ENCODE measurements around the gene NIPSNAP3A. TPM values are rescaled to one million over a fixed set of nuclear protein-coding genes. Genes with fewer than 3 reads are reported as not detected.

NIPSNAP3A gene
- polyA plus RNA-seq, 5 donors = 42.7 to 64.9 (median 49.4) TPM

DNA sequence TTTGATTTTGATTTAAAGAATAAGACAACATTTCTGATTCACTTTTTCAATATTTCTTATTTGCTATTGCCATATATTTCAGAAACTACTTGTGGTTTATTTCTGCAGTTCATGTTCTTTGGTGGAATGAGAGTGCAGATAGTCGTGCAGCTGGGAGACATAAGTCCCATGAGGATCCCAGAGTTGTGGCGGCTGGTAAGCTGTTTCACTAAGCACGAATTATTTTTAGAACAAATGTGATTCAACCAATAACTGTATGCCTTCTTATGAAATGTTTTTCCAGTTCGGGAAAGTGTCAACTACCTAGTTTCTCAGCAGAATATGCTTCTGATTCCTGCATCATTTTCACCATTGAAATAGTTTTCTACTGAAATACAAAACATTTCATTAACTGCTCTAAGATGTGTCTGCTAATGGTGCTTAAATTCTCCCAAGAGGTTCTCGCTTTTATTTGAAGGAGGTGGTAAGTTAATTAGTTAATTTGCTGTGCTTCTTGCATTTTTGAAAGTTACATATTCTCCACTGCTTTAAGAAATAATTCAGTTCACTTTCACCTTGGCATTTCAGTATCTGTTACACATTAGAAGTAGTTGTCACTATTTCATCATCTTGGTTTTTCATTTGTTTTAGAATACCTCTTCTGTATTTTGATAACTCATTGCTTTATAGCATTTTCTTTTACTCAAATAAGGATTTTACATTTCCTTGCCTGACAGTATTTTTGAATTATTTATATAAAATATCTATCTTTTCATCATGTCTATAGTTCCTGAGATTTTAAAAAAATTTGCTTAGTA, 25.4 kb downstream of the NIPSNAP3A start:
- DNase-seq = no peak

DNA sequence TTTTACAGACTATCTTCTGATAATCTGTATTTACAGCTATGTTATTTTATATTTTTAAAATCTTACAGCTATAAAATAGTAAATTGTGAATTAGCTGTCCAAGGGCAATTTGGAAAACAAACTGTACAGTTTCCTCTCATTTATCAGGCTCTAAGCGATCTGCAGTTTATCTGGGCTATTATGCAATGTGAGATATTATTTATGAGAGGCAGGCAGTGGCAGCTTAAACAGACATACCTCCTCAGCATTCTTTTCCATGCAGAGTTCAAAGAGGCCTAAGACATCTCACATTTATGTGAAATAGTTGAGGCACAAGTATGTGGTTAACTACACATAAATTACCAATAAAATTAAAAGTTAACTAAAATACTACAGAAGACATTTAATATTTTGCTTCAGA, 26.6 kb downstream of the NIPSNAP3A start:
- no peak for DNase-seq

DNA sequence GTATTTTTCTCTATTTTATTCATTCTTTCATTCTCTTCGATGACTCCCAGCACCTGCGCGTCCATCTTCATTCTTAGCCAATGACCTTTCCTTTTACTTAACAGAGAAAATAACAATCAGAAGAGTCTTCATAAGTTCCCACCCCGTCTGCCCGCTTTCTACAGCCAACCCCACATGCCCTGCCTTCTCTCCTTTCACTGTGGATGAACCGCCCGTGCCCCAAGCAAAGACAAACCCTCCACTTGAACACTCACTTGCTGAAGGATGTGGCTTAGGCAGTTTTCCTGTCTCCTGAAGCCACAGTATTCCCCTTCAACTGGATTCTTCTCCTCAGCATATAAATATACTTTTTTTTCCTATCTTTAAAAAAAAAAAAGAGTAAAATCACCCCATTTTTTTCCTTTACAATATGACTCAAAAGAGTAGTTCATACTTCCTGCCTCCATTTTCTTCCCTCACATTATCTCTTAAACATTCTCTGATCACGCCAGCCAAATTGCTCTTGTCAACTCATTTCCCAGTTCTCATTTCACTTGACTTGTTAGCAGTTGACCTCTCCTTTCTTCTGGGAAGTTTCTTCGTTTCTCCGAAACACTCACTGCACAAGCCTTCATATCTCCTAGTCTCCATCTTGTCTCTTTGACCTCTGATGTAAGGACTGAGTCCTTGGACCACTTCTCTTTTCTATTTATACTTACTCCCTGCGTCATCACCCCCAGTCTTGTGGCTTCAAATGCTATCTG, 27.5 kb downstream of the NIPSNAP3A start:
- no peak for DNase-seq

DNA sequence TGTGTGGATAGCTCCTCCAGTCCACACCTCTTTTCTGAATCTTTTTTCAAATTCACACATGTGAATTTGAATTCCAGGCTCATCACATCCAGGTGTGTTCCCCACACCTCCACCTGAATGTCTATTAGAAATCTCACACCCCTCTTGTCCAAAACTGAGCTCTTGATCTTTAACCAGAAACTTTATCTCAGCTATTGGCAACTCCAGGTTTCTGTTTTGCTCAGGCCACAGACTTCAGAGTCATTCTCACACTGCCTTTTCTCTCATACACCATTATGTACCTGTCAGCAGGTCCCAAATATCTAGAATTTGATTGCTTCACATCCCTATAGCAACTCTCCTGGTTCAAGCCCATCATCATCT, 28.1 kb downstream of the NIPSNAP3A start:
- DNase-seq = no peak

DNA sequence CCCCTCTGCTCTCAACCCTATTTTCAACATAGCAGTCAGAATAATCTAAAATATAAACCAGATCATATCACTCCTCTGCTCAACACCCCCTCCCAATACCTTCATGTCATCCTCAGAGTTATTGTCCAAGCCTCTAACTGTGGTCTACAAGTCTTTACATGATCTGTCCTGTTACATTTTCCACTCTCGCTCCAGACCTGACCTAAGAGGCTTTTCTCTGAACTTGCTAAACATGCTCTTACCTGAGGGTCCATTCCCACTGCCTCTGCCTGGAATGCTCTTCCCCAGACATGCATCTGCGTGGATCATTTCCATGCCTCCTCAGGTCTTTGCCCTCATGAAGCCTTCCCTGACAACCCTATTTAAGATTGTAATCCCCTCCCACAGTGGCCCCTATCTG, 28.5 kb downstream of the NIPSNAP3A start:
- no peak for DNase-seq

DNA sequence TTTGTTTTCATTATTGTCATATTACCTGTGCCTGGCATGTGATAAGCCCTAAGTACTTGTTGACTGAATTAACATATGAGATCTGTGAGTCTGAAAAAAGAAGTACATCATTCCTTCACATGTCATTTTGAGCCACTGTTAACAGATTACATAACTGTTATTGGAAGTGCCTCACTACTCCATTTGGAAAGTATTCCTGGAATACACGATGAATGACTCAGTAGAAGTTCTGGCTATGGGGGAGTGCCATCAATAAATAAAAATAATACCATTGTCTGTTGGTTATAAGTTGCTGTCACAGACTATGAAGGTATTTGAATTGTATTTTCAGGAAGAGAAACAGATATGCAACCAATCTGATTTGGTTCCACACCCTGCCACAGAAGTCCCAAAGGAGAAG, 29.3 kb downstream of the NIPSNAP3A start:
- no peak for DNase-seq

DNA sequence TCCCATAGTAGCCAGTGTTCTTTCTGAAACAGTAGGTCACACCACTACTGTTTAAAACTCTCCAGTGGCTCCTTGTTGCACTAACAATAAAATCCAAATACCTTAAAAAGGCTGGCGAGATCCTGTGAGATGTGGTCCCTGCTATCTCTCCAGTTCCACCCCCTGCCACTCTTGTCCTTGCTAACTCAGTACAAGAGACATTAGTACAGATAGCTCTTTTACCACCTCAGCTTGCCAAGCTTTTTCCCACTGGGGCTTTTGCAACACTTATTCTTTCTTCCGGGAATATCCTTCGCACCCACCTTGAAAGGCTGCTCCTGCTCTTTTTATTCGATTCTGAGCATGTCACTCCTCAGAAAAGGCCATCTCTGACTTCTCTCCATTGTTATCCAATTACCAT, 31.3 kb downstream of the NIPSNAP3A start:
- DNase-seq = no peak

DNA sequence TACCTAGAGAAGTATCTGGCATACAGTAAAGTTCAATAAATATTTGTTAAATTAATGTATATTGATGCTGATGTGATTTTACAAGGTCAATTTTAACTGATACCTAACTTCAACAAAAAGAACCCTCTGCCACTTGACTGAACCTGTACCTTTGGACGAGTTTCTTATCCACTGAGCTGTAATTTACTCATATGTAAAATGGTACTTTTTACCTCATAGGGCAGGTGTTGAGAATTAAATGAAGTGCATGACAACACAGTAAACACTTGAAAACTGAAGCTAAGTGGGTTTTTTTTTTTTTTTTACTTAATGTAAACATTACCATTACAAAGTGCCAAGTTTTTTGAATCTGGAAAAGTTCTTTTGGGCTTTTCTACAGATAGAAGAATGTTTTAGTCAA, 31.9 kb downstream of the NIPSNAP3A start:
- DNase-seq = no peak

DNA sequence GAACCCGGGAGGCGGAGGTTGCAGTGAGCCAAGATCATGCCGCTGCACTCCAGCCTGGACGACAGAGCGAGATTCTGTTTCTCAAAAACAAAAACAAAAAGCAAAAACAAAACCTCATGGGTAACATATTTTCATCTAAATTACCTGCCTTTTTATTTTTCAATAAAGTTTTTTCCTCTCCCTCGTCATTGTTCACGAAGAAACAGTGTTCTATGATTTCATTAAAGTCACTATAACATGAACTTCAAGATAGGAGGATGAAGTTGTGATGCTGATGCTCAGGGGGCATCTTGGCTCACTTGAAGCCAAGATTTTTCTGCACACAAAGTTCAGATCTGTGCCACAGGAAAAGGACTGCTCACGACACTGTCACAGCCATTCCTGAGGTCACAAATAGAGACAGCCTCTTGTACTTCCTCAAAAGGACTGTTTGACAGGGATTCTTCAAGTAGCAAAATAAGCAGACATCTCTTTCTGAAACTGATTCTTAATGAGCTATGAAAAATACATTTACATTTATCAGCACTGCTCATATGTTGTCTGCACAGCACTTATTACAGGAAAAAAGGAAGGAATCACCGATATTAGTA, 32.6 kb downstream of the NIPSNAP3A start:
- no peak for DNase-seq

DNA sequence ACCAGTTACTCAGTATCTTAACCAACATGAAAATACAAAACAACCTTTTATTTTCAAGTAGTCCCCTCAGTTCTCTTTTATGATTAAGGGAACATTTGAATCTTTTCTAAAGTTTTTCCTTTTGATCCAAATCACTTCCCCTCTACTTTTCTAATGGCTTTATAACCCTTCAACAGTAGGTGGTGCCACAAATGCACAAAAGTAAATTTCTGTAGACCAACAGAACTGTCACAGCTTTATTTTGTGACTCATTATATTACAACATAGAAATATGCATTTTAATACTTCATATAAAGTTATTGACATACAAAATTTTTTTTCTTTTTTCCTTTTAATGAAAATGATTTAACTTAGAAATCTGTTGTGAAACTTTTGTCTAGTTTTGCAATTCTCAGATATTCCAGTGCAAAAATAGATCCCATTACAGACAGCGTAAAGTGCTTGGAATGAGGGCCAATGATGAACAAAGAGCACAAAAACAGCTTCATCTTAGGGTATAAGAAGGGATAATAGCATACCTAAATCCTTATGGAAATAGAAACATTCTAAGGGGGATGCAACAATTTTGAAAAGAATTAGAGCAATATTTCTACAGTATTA, 33.4 kb downstream of the NIPSNAP3A start:
- no peak for DNase-seq

DNA sequence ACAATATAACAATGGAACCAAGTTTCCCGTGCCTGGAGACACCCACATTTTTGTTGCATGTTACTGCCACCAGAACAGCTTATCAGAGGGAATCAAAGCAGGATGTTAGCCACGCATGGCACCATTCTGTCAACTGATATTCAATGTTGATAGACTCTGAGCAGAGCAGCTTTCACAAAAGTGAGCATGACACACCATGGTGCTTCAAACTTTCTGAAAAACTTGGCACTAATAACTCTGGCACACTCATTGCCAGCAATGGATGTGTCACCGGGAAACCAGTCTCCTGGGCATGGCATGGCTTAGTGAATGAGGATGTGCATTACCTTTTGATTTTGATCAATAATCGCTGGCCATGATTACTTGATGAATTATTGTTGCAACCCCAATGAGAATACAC, 36.1 kb downstream of the NIPSNAP3A start:
- no peak for DNase-seq

DNA sequence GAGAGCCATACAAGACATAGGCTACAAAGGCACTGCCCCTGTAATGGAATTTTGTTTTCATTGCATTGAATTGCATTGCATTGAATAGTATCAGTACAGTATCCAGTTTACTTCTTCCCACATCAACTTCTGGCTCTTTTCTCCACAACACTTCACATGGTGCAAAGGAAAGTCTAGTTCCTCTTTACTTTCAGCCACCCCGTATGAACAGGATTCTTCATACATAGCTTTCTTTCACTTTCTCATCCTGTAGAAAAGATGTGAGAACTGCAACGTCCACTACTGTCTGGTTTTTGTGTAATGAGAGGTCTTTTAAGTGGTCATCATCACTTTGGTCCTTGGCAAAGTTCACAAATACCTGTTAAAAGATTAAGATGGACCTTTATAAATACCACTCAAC, 36.6 kb downstream of the NIPSNAP3A start:
- no peak for DNase-seq

DNA sequence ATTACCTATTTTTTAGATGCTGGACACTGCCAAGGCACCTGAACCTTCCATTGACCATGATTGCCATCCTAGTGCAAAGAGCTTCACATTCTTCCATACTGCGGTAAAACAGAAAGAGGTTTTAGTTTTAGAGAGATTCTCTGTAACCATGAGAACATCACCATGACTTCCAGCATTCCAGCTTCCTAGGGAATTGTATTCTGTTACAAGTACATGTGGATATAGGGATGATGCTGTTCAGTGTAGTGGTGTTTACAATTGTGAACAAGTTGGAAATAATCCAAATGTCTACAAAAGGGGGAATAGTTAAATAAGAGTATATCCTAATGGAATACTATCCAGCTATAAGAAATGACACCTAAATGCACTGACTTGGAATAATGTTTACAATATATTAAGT, 38.8 kb downstream of the NIPSNAP3A start:
- no peak for DNase-seq

DNA sequence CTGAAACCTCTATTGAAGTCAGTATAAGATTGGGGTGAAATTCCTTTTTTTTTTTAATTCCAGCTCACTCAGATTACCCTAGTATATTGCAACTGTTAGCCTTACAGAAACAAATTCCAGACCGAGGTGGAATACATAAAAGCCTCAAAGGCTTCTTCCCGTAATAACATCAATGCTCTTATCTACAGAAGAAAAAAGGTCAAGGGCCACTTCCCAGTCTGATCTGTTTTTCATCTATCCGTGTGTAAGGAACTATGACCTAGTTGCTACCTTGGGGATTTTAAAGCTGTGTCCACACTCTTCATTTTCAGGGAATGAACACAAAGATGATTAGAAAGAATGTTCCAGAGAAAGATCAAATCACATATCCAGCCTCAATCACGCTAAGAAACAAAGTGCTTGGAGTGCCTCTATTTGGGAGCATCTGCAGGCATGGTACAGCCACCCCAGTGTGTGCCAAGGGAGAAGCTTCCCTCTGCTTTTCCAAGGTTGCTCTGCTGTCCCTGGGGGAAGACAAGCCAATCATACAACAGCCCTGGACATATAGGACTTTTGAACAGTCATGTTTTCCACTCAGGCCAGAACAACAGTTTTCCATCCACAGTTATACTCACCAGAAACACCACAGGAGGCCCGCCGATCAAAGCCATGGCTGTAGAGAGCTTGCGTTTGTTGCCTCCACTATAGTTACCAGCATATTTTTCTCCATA, 40.0 kb downstream of the NIPSNAP3A start:
- DNase-seq = no peak

DNA sequence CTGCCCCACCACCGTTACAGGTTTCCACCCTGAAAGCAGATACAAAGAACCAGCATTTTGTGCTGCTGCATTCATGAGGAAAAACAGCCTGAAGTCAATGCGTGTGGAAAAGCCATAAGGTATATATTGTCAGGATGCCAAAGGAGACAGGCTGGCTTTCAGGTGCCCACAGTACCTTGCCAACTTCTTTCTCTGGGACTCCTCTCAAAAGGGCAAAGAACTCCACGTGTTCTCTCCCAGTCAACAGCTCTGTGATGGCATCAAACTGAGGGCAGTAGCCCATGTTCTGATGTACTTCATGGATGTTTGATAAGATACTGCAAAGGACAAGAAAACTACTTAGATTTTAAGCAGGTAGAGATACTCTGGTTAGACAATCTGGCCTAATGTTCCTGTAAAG, 40.8 kb downstream of the NIPSNAP3A start:
- no peak for DNase-seq

DNA sequence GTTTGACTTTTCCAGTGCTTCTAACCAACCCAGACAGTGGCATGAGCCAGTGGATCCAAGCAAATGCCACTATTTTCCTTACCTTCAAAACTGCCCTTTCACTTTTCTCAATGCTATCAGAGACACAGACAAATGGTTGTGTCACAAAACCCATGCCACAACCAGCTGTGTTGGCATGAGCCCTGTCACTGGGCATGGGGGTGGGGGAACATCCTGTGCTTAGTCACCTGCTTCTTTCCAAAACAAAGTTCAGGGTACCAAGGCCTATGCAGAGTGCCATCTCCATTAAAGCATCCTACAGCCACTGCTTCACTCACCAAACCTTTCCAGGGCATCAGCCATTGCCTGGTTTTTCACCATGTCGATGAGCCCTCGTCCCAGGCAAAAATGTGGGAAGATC, 46.6 kb downstream of the NIPSNAP3A start:
- DNase-seq = no peak

DNA sequence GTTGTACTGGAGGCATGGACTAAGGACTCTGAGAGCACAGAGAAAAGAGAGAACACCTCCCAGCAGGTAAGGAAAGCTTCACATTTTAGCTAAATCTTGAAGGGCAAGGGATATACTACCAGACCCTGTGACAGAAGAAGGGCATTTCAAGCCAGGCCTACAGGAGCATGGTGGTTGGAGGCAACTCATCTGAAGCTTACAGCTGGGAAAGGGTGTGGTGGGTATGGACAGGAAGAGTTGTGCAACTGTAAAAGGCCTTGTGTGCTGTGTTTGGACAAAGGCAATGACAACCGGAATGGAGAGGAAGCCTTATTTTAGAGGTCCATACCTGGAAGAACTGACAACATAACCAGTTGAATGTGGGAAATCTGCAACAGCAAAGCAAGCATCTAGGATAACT, 47.6 kb downstream of the NIPSNAP3A start:
- DNase-seq = no peak

DNA sequence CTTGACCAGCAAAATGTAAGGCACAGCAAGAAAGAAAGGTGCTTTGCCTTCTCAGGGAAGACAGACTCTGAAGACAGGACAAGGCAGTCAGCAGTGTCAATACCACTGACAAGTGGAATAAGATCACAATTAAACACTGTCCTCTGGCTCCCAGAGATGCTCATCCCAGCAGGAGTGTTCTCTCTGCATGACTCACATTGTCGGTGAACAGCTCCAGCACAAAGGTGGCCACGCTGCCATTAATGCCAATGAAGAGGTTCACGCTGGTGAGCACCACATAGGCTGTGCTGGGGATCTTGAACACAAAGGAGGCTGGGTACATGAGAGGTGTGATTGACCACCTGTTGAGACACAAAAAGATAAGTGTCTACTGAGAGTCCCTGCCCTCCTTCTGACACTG, 48.4 kb downstream of the NIPSNAP3A start:
- no peak for DNase-seq

DNA sequence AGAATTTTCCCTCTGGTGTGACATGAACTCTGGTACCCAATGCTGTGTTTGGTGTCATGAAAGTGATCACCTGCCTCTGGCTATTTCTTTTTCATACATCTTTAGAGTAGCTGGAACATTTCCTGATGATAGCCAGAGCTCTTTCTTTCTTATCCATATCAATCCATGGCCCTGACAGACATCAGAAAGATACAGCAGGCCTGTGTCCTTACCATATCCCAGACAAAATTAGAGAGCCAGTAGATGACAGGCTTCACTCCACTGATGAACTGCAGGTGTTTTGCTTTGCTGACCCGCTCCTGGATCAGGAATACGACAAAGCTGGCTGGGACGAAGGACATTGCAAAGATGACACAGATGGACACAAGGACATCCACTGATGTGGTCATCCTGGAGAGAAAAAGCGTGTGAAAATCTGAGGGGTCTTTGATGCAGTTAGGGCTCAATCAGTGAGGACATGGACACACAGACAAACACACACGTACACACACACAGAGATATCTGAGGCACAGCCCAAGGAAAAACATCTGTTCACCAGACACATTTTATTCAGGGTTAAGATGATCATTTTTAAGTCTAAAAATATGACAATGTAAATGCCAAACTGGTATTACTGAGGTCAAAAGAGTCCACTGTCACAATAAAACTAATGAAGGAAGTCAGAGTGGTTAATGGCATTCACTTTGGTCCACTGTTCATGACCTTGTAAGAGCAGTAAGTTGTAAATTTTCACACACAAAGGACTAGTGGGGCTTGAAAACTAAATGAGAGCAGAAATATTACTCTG, 50.9 kb downstream of the NIPSNAP3A start:
- no peak for DNase-seq

DNA sequence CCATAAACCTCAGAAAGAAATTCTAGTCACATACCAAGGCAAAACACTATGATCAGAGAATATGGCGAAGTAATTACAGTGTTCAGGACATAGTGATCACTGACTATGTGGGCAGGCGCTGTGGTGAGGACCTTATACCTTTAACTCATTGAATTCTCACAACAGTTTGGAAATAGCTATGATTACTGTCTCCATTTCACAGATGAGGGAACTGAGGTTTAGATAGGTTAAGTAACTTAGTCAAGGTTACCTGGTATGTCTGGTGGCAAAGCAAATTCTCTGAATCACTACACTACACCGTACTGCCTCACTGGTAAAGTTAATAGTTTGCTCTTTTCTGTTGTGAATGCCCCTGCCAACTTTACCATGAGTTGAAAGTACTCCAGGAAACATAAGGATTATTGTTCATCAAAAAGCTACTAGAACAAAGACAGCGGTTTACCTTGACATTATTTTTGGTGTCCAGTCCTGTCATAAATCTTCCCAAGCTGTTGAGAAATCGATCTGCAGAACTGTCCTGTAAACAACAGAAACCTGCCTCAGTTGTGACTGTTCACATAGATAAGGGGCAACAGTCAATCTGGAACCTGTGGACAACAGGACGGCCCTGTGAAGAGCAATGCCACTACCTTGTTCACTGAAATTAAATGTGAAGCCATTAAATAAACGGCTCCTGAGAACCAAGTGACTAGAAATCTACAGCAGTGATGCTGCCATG, 52.7 kb downstream of the NIPSNAP3A start:
- no peak for DNase-seq

DNA sequence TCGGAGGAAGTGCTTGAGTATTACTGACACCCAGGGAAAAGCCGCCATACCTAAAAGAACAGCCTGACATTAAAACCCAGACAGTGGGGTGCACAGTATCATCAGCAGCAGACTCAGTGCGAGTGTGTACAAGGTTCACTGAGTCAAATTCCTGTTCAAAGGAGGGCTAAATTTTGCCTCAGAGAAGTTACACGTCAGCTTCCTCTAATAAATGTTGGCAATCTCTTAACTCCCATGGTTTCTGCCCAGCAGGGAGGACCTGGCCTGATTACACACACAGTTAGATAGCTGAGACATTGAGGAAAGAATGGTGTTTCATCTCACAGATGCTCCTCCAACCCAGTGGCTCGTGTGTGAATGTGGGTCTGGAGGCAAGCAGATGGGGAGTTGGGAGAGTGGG, 54.6 kb downstream of the NIPSNAP3A start:
- DNase-seq = no peak

Data from right lung (tissue), 5 donors.